Adipocyte (in vitro differentiated cells): ENCODE measurements around the gene RAPGEF3.

ENCODE experiments used
- DNase-seq: peaks from one replicate; pipeline ENCODE4 v3.0.0-alpha.2; 2015; ENCODE audit warnings: low read depth
- H3K27me3 ChIP-seq: replicated peaks from 2 replicates; pipeline ENCODE4 v1.7.0; 2013; ENCODE audit warnings: mild to moderate bottlenecking, low read length, moderate library complexity; ENCODE audit not compliant: control insufficient read depth, insufficient read depth
- H3K36me3 ChIP-seq: 2 replicates; pipeline ENCODE4 v1.7.0; 2013; ENCODE audit warnings: low read length, mild to moderate bottlenecking, moderate library complexity; ENCODE audit not compliant: control insufficient read depth, insufficient read depth, severe bottlenecking
- H3K4me1 ChIP-seq: 2 replicates; pipeline ENCODE4 v1.7.0; 2013; ENCODE audit warnings: mild to moderate bottlenecking, low read length, moderate library complexity; ENCODE audit not compliant: control insufficient read depth, insufficient read depth
- H3K4me3 ChIP-seq: 2 replicates; pipeline ENCODE4 v1.7.0; 2013; ENCODE audit warnings: mild to moderate bottlenecking, low read length, moderate library complexity
- H3K9ac ChIP-seq: 2 replicates; pipeline ENCODE4 v1.7.0; 2013; ENCODE audit warnings: mild to moderate bottlenecking, low read length, moderate library complexity
- H3K9me3 ChIP-seq: 2 replicates; pipeline ENCODE4 v1.7.0; 2013; ENCODE audit warnings: mild to moderate bottlenecking, low read length, moderate library complexity; ENCODE audit not compliant: control insufficient read depth

Gene RAPGEF3

DNA sequence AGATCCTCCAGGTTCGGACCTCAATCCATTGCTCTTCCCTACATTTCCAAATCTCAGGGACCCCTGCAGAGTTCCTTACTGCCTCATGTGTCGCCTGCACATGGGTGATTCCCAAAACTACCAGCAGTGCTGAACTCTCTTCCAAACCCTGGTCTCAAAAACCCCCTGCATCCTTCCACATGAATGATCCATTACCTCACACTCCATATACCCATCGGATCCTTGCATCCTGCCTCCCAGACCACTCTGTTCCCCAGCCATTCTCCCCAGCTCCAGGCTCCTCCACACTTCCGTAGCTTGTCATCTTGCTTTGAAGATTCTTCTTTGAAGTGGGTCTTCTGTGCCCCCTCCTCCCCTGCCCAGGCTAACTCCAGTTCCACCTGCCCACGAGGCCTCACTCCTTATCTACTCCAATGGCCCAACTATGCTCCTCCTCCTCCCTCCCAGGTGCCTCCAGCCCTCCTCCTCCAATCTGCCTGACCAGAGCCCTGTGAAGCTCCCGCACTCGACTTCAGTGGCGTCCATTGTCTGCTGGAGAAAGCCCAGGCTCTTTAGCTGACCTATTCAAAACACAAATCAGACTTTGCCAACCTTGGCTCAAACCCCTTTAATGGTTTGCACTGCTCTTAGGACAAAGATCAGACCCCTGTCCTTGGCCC, 13.8 kb downstream of the RAPGEF3 start:
- no peaks in the 10 kb centered on the region for H3K36me3 ChIP-seq
- no peak overlapping the region for H3K4me3 ChIP-seq
- DNase-seq: no peak
- H3K9ac ChIP-seq: no peak overlapping the region
- no peaks in the 10 kb centered on the region for H3K9me3 ChIP-seq
- H3K4me1 ChIP-seq: no peaks in the 10 kb centered on the region
- peaks cover 22% of the 10 kb centered on the region for H3K27me3 ChIP-seq

DNA sequence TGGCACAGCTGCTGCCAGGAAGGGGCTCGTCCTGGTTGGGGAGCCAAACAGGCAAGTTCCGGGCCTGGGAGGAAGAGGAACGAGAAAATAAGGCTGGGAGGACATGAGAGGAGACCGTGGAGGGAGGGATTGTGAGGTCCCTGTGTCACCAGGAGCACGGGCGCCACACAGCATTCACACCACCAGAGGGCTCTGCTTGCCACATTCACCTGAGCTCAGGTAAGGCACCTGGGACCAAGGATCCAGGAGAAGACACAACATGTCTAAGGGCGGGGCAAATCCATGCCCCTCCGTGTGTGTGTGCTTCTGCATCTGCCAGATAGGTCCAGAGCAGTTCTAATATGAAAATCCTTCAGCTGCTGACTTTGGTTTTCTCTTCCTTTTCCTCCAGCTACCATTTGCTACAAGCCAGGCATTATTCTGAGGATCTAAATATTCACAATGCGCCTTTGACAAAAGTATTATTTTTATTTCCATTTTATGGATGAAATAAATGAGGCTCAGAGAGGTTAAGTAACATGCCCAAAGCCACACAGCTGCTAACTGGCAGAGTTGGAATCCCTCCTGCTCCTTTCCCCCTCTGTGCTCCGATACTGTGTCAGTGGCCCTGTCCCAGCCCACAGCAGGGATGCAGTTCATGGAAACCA, 14.6 kb downstream of the RAPGEF3 start:
- no peak overlapping the region for H3K9ac ChIP-seq
- peaks cover 22% of the 10 kb centered on the region for H3K27me3 ChIP-seq
- no peak for DNase-seq
- no peaks in the 10 kb centered on the region for H3K36me3 ChIP-seq
- no peaks in the 10 kb centered on the region for H3K4me1 ChIP-seq
- no peaks in the 10 kb centered on the region for H3K9me3 ChIP-seq
- H3K4me3 ChIP-seq: no peak overlapping the region

DNA sequence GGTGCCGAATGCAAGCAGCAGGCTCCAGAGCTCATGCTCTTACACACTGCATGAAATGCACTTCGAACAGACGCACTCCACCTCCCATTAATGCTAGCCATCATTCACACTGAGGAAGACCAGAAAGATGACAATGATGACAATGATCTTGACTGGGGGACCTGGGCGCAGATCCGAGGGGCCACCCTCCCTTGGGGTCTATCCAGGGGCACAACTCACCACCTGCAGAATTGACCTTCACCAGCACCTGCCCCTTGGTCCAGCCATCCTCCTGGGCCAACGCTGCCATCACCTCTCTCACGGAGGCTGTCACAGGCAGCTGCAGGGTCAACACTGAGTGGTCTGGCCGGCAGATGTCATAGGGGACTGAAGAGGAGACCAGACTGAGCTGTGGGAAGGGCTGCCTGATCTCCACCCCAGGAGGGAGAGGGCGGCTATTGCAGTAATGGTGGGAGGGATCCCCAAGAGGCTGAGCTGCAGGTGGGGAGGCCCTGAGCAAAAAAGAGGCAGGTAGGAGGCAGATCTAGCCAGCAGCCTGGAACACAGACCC, 15.3 kb downstream of the RAPGEF3 start:
- no peak for DNase-seq
- Histone ChIP-seq H3K4me3 (no peak overlapping the region), H3K9me3 (no peaks in the 10 kb centered on the region), H3K27me3 (peaks cover 22% of the 10 kb centered on the region), H3K36me3 (no peaks in the 10 kb centered on the region), H3K4me1 (no peaks in the 10 kb centered on the region), H3K9ac (no peak overlapping the region)

DNA sequence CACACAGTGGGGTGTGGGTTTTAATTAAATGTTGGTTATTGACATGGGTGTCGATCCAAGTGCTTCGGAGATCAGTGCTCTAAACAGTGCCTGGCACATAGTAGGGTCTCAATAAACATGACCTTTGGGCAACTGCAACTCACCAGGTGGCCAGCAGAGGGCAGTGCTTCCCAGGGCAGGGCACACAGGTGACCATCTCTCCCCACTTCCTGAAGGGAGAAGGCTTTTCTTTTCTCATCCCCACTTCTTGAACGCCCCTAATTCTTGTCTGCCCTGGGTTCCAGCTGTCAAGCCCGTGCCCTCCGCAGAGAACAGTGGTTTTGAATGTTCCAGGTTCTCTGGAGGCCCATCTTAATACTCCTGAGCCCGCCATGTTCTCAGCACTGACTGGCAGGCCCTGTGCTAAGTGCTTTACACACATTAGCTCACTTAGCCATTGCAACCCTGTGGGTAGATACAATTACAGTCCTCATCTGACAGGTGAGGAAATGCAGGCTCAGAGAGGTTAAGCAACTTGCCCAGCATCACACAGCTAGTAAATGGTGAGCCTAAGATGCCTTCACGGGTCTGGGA, 16.3 kb downstream of the RAPGEF3 start:
- Histone ChIP-seq H3K4me3 (no peak overlapping the region), H3K9ac (no peak overlapping the region), H3K27me3 (peaks cover 22% of the 10 kb centered on the region), H3K36me3 (no peaks in the 10 kb centered on the region), H3K4me1 (peaks cover 5% of the 10 kb centered on the region), H3K9me3 (no peaks in the 10 kb centered on the region)
- DNase-seq: peak; percentile 66

DNA sequence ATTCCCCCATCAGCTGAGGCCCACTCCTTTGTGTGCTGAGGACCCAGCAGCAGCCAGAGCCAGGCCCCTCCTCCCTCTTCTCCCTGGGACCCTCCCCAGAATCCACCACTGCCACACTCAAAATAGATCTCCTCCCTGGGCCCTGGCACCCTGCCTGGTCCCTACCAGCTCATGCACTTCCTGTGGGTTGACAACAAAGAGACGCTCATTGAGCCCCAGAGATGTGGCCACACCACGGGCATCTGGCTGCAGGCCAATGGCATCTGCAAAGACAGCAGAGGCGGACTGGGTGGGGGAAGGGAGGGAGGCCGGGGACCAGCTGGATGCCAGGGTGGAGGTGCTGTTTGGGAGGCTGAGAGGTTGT, 17.4 kb downstream of the RAPGEF3 start:
- H3K27me3 ChIP-seq: peaks cover 22% of the 10 kb centered on the region
- no peaks in the 10 kb centered on the region for H3K36me3 ChIP-seq
- peak; percentile 35 for DNase-seq
- H3K9me3 ChIP-seq: no peaks in the 10 kb centered on the region
- H3K4me1 ChIP-seq: peaks cover 15% of the 10 kb centered on the region
- no peak overlapping the region for H3K9ac ChIP-seq
- no peak overlapping the region for H3K4me3 ChIP-seq

DNA sequence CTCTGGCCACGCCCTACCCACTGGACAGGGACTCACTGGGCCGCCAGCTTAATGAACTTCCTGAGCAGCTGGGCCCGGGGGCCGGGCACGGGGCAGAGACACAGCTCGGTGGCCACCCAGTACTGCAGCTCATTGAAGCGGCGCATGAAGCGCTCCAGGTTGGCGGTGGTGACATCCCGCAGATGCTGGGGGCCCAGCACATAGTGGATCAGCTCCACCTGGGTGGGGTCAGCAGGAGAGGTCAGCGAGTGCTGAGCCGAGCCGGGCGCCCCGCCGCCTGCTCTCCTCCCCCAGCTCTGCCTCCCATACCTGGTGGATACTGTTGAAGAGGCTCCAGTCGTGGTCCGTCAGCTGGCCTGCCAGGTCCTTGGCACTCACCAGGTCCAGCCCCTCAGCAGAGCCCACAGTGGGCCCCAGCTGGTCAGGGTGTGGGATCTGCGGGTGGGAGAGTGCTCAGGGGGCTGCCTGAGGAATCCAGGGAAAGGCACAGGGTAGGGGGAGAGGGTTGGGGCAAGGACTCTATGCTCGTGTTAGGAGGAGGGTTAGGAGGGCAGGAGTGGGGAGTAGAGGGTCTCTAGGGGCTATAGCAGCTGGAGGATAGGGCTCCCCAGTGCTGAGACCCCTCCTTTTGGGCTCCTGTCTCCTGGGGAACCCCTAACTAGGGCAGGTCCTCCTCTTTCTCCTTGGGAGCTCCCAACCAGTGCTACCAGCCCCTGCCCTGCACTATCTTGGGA, 17.9 kb downstream of the RAPGEF3 start:
- H3K9me3 ChIP-seq: no peaks in the 10 kb centered on the region
- no peaks in the 10 kb centered on the region for H3K36me3 ChIP-seq
- no peak overlapping the region for H3K4me3 ChIP-seq
- H3K4me1 ChIP-seq: peaks cover 20% of the 10 kb centered on the region
- H3K9ac ChIP-seq: no peak overlapping the region
- DNase-seq: no peak
- peaks cover 20% of the 10 kb centered on the region for H3K27me3 ChIP-seq

DNA sequence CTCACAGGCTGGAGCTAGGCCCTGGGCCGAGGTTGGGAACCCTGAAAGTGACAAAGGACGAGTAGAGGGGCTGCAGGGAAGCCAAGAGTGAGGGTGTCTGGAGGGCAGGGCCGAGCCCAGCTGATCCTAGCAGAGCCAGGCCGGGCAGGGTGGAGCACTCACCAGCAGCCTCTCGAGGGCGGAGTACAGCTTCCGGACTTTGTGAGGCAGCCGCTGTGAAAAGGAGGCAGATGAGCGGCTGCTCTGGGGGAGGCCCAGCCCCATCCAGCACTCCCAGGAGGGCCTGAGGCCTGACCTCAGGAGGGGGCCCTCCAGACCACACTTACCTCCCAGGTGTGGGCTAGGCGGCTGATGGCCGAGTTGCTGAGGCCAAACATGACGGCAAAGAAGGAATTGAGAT, 18.7 kb downstream of the RAPGEF3 start:
- Histone ChIP-seq H3K27me3 (peaks cover 12% of the 10 kb centered on the region), H3K4me1 (peaks cover 23% of the 10 kb centered on the region), H3K9ac (no peak overlapping the region), H3K9me3 (no peaks in the 10 kb centered on the region), H3K36me3 (no peaks in the 10 kb centered on the region), H3K4me3 (no peak overlapping the region)
- DNase-seq: no peak

DNA sequence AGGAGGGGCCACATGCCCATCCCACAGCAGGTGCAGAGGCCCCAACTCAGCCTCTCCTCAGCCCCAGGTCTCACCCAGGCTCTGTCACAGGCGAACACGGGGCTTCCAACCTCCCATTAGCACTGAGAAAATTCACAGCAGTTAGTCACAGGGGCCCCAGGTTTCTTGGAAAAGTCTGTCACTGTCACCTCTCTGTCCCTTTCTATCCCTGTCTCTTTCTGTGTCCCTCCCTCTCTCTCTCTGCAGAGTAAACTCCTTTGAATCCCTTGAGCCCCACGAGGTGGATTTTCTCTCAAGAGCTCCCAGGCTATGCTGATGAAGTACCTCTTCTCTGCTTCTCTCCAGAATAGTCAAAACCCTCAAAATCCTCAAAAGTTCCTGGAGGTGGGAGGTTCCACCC, 19.4 kb downstream of the RAPGEF3 start:
- Histone ChIP-seq H3K4me1 (peaks cover 23% of the 10 kb centered on the region), H3K9ac (no peak overlapping the region), H3K4me3 (no peak overlapping the region), H3K36me3 (no peaks in the 10 kb centered on the region), H3K27me3 (peaks cover 6% of the 10 kb centered on the region), H3K9me3 (no peaks in the 10 kb centered on the region)
- no peak for DNase-seq

DNA sequence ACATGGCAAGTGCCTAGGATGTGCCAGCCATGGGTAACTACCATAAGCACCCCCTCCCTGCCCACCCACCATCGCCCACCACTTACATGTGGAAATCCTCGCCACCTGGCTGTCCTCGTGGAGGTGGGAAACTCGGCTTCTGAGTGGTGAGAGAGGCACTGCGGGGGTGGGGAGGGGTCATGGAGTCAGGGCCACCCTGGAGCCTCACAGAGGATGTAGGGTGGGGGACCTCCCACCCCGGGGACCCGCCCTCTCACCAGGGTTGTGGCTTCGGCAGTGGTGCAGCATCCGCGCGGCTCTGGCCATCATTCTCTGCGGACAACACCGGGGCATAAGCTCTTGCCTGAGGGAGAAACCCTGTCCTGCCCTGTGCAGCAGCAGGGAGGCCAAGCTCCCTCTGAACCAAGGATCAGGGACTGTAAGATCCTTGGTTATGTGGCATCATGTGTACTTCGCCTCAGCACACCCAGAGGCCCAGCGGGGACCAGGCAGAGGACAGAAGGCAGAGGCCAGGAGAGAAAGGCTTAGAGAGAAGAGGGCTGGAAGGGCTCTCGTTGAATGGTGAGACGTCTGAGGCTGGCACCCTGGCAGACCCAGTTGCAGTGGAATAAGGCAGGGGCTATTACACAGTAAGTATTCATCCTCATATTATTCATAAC, 20.6 kb downstream of the RAPGEF3 start:
- H3K4me3 ChIP-seq: no peak overlapping the region
- peak overlapping the region; percentile 83 for H3K9ac ChIP-seq
- DNase-seq: no peak
- H3K4me1 ChIP-seq: peaks cover 23% of the 10 kb centered on the region
- no peaks in the 10 kb centered on the region for H3K36me3 ChIP-seq
- no peaks in the 10 kb centered on the region for H3K9me3 ChIP-seq
- peaks cover 4% of the 10 kb centered on the region for H3K27me3 ChIP-seq

DNA sequence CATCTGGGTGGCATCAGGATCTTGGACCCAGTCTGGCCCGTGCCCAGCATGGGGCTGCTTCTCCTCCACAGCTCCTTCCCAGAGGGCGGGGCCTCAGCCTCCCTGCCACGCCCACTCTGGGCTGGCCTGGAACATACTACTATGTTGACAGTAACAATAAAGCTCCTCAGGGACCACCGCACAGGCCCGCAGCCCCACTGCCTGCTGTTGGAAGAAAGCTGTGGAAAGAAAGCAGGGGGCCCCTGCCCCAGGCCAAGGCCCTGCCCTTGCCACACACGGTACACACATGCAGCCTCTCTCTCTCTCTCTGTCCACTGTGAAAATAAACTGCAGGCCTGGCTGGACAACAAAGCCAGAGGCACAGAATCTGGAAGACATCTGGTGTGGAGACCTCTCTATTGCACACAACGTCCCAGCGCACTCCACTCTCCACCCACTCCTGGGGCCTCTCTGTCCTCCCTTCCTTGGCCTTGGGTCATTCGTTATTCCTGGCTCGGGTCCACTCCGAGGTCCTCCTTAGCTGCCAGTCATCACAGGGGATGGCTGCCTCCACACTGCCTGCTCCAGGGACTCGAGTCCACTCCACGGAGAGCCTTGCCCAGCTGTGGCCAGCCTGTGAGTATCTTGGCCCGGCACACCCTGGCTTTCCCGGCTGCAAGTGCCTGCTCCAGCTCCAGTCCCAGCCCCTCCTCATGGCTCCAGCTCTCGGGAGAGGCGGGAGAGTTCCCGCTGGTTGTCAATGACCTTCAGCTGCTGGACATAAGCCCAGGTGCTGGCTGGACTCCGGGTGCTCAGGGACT, 21.6 kb downstream of the RAPGEF3 start:
- peak overlapping the region; percentile 52 for H3K4me3 ChIP-seq
- no peaks in the 10 kb centered on the region for H3K27me3 ChIP-seq
- peaks cover 23% of the 10 kb centered on the region for H3K4me1 ChIP-seq
- H3K36me3 ChIP-seq: no peaks in the 10 kb centered on the region
- H3K9ac ChIP-seq: peak overlapping the region; percentile 83
- no peaks in the 10 kb centered on the region for H3K9me3 ChIP-seq
- DNase-seq: peak; percentile 89
